ENCODE results near the gene VAMP5. TPM values are rescaled to one million over a fixed set of nuclear protein-coding genes. Genes with fewer than 3 reads are reported as not detected.

VAMP5 gene
- total RNA-seq, 4 donors from 2014 or later: 51.4 to 116 (median 85.0) TPM

DNA sequence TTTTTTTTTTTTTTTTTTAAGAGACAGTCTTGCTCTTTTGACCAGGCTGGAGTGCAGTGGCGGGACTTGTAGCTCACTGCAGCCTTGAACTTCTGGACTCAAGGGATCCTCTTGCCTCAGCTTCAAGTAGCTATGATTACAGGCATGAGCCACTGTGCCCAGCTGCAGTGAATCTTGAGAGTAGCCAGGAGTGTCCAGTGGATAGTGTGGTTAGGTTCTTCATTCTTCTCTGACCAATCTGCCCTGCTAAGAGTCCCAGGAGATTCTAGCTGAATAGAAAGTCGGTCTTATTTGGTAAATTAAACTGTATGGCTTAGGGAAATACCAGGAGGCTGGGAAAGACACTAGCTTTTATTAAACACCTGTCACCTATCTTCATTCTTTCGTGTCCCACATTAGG is 47.1 kb downstream of the VAMP5 start:
- ATAC-seq (ENCODE audit: low FRiP score) (no peak), DNase-seq (ENCODE audit: low spot score) (no peak)
- TF ChIP-seq, protein P1, sequence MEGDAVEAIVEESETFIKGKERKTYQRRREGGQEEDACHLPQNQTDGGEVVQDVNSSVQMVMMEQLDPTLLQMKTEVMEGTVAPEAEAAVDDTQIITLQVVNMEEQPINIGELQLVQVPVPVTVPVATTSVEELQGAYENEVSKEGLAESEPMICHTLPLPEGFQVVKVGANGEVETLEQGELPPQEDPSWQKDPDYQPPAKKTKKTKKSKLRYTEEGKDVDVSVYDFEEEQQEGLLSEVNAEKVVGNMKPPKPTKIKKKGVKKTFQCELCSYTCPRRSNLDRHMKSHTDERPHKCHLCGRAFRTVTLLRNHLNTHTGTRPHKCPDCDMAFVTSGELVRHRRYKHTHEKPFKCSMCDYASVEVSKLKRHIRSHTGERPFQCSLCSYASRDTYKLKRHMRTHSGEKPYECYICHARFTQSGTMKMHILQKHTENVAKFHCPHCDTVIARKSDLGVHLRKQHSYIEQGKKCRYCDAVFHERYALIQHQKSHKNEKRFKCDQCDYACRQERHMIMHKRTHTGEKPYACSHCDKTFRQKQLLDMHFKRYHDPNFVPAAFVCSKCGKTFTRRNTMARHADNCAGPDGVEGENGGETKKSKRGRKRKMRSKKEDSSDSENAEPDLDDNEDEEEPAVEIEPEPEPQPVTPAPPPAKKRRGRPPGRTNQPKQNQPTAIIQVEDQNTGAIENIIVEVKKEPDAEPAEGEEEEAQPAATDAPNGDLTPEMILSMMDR (IDR thresholded peaks at IDR 0.05): no peak

DNA sequence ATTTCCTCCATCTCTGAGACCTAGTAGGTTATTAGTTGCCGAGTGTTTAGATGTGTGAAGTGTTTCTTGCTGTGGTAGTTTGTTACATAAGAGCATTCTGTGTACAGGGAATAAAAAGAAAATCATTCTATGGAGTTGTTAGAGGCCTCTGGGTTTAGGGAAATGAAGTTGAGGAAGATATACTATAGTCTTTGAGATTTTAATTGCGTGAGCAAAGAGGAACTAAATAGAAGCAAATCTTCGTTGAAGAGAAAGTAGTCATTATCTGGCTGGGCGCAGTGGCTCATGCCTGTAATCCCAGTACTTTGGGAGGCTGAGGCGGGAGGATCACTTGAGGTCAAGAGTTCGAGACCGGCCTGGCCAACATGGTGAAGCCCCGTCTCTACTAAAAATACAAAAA is 50.8 kb downstream of the VAMP5 start:
- ATAC-seq (ENCODE audit: low FRiP score) (no peak), DNase-seq (ENCODE audit: low spot score) (no peak)
- TF ChIP-seq, protein P1 (IDR thresholded peaks at IDR 0.05): no peak

DNA sequence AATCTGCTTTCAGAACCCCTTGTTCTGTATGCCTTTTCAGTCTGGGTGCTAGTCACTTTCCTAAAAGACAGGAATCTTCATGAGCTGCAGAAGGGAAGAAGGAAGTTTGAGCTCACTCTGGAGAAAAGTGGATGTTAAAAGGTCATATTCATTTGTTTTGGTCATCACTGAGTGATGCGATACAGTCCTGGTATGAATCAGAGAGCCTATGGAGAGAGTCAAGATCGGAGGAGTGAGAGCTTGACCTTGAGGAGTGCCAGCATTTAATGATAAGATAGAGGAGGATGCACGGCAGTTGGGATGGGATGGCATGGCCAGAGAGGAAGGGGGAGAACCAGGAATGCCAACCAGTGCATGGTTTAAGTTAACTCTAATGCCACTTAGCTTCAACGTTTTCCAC is 51.4 kb downstream of the VAMP5 start:
- DNase-seq (ENCODE audit: low spot score): no peak
- TF ChIP-seq, protein P1 (IDR thresholded peaks at IDR 0.05): no peak
- peak; percentile 69 for ATAC-seq (ENCODE audit: low FRiP score)

DNA sequence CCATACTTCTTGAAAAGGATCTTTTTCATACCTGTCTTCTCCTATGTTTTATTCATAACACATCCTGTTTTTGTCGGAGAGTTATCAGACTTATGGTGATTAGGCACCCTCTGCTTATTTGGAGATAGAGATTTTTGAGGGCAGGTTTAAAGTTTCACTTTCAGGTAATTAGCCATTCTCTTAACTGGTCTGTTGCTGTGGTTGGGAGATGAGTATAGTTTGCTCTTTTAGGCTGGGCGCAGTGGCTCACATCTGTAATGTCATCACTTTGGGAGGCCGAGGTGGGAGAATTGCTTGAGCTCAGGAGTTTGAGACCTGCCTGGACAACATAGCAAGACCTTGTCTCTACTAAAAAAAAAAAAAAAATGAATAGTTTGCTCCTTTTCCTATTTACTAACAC is 58.5 kb downstream of the VAMP5 start:
- DNase-seq (ENCODE audit: low spot score) (no peak), ATAC-seq (ENCODE audit: low FRiP score) (no peak)
- TF ChIP-seq, protein P1 (IDR thresholded peaks at IDR 0.05): no peak

Small RNA genes within 50 kb of the gene (small RNA-seq; reads per million reads assigned to genes)
- gene RN7SL126P: not detected

Other genes with a start within 250 kb of the VAMP5 start
- 100 to 1,000 TPM; 153 to 436 (median 303) TPM for gene RETSAT, start 229.9 kb upstream of the VAMP5 start, total RNA-seq
- gene ELMOD3, start 229.7 kb upstream of the VAMP5 start, total RNA-seq: 10 to 100 TPM; 42.2 to 83.8 (median 67.9) TPM
- 100 to 1,000 TPM in 2 of 4 donors, 10 to 100 TPM in 2; 32.3 to 190 (median 99.5) TPM for gene CAPG, start 174.1 kb upstream of the VAMP5 start, total RNA-seq
- gene SH2D6, start 165.7 kb upstream of the VAMP5 start, total RNA-seq: not detected
- gene MAT2A, start 45.3 kb upstream of the VAMP5 start, total RNA-seq: 1,000 to 10,000 TPM in 1 of 4 donors, 100 to 1,000 TPM in 3; 223 to 1,046 (median 437) TPM
- gene GGCX, start 22.9 kb upstream of the VAMP5 start, total RNA-seq: 10 to 100 TPM; 24.7 to 44.1 (median 39.8) TPM
- gene VAMP8, start 6.8 kb upstream of the VAMP5 start, total RNA-seq: 10 to 100 TPM; 23.3 to 48.7 (median 46.1) TPM
- gene RNF181, start 11.3 kb downstream of the VAMP5 start, total RNA-seq: 100 to 1,000 TPM in 3 of 4 donors, 10 to 100 TPM in 1; 94.7 to 216 (median 144) TPM
- 10 to 100 TPM; 20.1 to 38.7 (median 25.5) TPM for gene TMEM150A, start 18.3 kb downstream of the VAMP5 start, total RNA-seq
- gene C2orf68, start 27.6 kb downstream of the VAMP5 start, total RNA-seq: 10 to 100 TPM in 3 of 4 donors, 1 to 10 TPM in 1; 7.9 to 19.5 (median 12.8) TPM
- gene USP39, start 31.8 kb downstream of the VAMP5 start, total RNA-seq: 10 to 100 TPM; 40.1 to 61.5 (median 49.0) TPM
- under 1 TPM in 1 of 4 donors, not detected in 3; 0.25 TPM for gene SFTPB, start 83.8 kb downstream of the VAMP5 start, total RNA-seq
- 1 to 10 TPM; 1.0 to 5.5 (median 4.3) TPM for gene GNLY, start 109.9 kb downstream of the VAMP5 start, total RNA-seq
- 100 to 1,000 TPM in 1 of 4 donors, 10 to 100 TPM in 3; 17.1 to 210 (median 45.9) TPM for gene ATOH8, start 169.6 kb downstream of the VAMP5 start, total RNA-seq